Mesothelial cell of epicardium (in vitro differentiated cells): ENCODE data around the gene PLCG1. TPM values are rescaled to one million over a fixed set of nuclear protein-coding genes. Genes with fewer than 3 reads are reported as not detected.
"Not testable (repeated sequence)": the region's sequence is repeated elsewhere in the genome, so short reads cannot be mapped to it uniquely, and the experiment has no call there.

ENCODE experiments used
- DNase-seq, 2 experiments: peaks; one replicate each; pipeline ENCODE4 v3.0.0; 2021; ENCODE audit warnings: low spot score in 2 of 2; ENCODE audit not compliant: unreplicated experiment in 2 of 2
- H3K27ac Mint-ChIP-seq: 2 replicates; pipeline ENCODE4 v1.8.0; 2021; ENCODE audit warnings: mixed read lengths
- H3K27me3 Mint-ChIP-seq: 2 replicates; pipeline ENCODE4 v1.8.0; 2021; ENCODE audit warnings: low read depth, mixed read lengths
- H3K36me3 Mint-ChIP-seq: 2 replicates; pipeline ENCODE4 v1.8.0; 2021; ENCODE audit warnings: mixed read lengths
- H3K4me1 Mint-ChIP-seq: 2 replicates; pipeline ENCODE4 v1.8.0; 2021; ENCODE audit warnings: mixed read lengths
- H3K4me3 Mint-ChIP-seq: 2 replicates; pipeline ENCODE4 v1.8.0; 2021; ENCODE audit warnings: mild to moderate bottlenecking, moderate library complexity, mixed read lengths
- H3K9me3 Mint-ChIP-seq: 2 replicates; pipeline ENCODE4 v1.8.0; 2021; ENCODE audit warnings: mixed read lengths
- total RNA-seq: library from RNA; stranded (reverse); gene quantifications from 3 replicates; pipeline ENCODE4 v1.2.1, GENCODE V29; 2021
- TF ChIP-seq, protein P1 (sequence below): fragments of 200-600 bp; sonication (generic); IDR thresholded peaks from one replicate; pipeline ENCODE4 v1.5.0; 2021; ENCODE audit warnings: antibody characterized with exemption; ENCODE audit not compliant: unreplicated experiment

PLCG1 gene
- total RNA-seq, 1 donor from 2014 or later = 301 TPM

- Mint-ChIP-seq H3K27ac (no peak overlapping the region), H3K4me3 (no peak overlapping the region), H3K36me3 (peaks cover 49% of the 10 kb centered on the region)
Measured at GRCh38 chr20:41110012-41110411, 27.3 kb upstream of the PLCG1 start.

DNA sequence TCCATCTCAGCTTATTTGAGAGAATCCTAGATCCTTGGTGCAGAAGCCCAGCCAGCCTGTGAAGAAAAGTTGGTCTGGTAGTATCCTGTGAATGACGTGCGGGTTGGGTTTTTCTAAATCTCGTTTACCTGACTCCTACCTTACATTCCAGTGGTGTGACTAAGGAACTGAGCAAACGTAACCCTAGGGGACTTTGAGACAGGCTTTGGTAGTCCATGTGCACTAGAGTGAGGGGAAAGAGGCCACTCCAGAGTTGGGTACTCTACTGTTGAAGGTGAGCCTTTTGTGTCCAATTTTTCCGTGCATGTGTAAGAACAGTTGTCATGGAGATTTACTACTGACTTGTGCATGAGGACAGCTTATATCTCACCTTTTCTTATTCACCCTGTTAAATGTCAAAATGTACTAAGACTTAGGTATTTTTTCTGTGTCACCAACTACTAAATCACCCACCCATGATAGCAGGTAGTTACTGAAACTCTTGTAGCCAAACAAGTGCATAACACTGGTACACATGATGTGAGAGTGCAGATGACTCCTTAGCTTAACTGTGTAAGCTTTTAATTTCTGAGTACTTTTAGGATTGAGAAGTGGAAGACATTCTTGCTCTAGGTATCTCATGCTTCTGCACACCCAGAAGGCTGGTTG, 26.3 kb upstream of the PLCG1 start:
- no peak overlapping the region for H3K27ac Mint-ChIP-seq
- no peak for DNase-seq
- H3K9me3 Mint-ChIP-seq = no peaks in the 10 kb centered on the region
- H3K4me1 Mint-ChIP-seq = no peaks in the 10 kb centered on the region
- H3K36me3 Mint-ChIP-seq = peaks cover 51% of the 10 kb centered on the region
- no peak overlapping the region for H3K4me3 Mint-ChIP-seq
- TF ChIP-seq, protein P1, sequence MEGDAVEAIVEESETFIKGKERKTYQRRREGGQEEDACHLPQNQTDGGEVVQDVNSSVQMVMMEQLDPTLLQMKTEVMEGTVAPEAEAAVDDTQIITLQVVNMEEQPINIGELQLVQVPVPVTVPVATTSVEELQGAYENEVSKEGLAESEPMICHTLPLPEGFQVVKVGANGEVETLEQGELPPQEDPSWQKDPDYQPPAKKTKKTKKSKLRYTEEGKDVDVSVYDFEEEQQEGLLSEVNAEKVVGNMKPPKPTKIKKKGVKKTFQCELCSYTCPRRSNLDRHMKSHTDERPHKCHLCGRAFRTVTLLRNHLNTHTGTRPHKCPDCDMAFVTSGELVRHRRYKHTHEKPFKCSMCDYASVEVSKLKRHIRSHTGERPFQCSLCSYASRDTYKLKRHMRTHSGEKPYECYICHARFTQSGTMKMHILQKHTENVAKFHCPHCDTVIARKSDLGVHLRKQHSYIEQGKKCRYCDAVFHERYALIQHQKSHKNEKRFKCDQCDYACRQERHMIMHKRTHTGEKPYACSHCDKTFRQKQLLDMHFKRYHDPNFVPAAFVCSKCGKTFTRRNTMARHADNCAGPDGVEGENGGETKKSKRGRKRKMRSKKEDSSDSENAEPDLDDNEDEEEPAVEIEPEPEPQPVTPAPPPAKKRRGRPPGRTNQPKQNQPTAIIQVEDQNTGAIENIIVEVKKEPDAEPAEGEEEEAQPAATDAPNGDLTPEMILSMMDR = no peak
- H3K27me3 Mint-ChIP-seq = no peaks in the 10 kb centered on the region

More at GRCh38 chr20:41110012-41110411, 27.3 kb upstream of the PLCG1 start:
- TF ChIP-seq, protein P1 = no peak
- no peak for DNase-seq
- Mint-ChIP-seq H3K4me1 (no peaks in the 10 kb centered on the region), H3K9me3 (no peaks in the 10 kb centered on the region), H3K27me3 (no peaks in the 10 kb centered on the region)

- no peaks in the 10 kb centered on the region for H3K27me3 Mint-ChIP-seq
- peaks cover 57% of the 10 kb centered on the region for H3K36me3 Mint-ChIP-seq
- TF ChIP-seq, protein P1 = no peak
- no peak for DNase-seq
- H3K27ac Mint-ChIP-seq = peak overlapping the region; percentile 64
- no peaks in the 10 kb centered on the region for H3K9me3 Mint-ChIP-seq
- no peaks in the 10 kb centered on the region for H3K4me1 Mint-ChIP-seq
- H3K4me3 Mint-ChIP-seq = no peak overlapping the region
Measured at GRCh38 chr20:41111578-41111951, 25.8 kb upstream of the PLCG1 start.

DNA sequence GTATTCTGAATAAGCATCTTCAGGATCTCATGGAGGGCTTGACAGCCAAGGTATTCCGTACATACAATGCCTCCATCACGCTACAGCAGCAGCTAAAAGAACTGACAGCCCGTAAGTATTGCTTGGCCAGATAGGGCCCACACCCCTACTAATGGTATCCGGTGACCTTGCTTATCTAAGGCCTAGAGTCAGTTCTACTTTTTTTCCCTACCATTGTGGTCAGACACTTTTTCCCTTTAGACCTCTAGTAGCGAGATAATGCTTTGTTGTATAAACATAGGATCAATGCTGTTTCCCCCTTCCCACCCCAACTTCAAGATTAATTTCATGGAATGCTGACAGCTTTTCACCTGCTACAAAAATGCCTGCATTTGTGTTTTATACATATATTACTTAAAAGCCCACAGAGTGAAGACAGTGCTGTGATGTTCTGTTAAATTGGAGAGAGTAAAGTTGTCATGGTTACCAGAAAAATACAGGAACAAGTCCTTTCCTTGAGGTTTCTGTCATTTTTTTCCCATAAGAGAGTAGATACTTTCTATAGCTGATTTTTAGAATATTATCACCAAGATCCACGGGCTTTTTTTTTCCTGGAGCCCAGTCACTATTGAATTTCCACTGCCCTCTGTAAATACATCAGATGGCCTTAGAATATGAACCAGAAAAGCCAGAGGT, 20.9 kb upstream of the PLCG1 start:
- Mint-ChIP-seq H3K4me1 (no peaks in the 10 kb centered on the region), H3K27me3 (no peaks in the 10 kb centered on the region), H3K9me3 (no peaks in the 10 kb centered on the region), H3K4me3 (no peak overlapping the region), H3K27ac (no peak overlapping the region), H3K36me3 (peaks cover 58% of the 10 kb centered on the region)
- TF ChIP-seq, protein P1 = no peak
- no peak for DNase-seq

- not testable (repeated sequence) for DNase-seq, H3K4me3 Mint-ChIP-seq
- H3K36me3 Mint-ChIP-seq = peaks cover 49% of the 10 kb centered on the region
Measured at GRCh38 chr20:41118159-41118558, 19.2 kb upstream of the PLCG1 start.

DNA sequence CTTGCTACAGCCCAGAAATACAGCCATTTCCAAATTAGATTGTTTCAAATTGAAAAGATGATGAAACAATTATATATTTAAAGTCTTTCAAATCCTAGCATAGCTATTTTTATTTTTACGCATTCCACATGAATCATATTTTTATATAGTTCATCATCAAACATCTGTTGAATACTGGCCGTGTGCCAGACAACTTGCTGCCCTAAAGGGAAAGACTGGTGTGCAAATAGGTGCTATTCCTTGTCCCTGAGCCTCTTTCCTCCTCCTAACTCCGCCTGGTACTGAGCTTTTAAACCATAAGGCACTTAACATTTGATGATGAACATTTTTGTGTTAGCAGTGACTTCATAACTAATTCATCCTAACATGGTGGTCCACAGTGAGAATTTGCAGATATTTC, 18.7 kb upstream of the PLCG1 start:
- Mint-ChIP-seq H3K27ac (no peak overlapping the region), H3K27me3 (no peaks in the 10 kb centered on the region), H3K36me3 (peaks cover 49% of the 10 kb centered on the region), H3K4me1 (no peaks in the 10 kb centered on the region), H3K4me3 (no peak overlapping the region), H3K9me3 (no peaks in the 10 kb centered on the region)
- no peak for DNase-seq
- TF ChIP-seq, protein P1 = no peak

More at GRCh38 chr20:41118159-41118558, 19.2 kb upstream of the PLCG1 start:
- H3K4me1 Mint-ChIP-seq, H3K27ac Mint-ChIP-seq, H3K9me3 Mint-ChIP-seq, H3K27me3 Mint-ChIP-seq: not testable (repeated sequence)
